Vagina (tissue), 2 donors: ENCODE data around the gene STX16.

ENCODE experiments used
- CTCF ChIP-seq, 3 experiments: fragments of 450-650 bp in 2 of 3; fragments of 200-600 bp in 1 of 3; sonication (generic) in 1 of 3; IDR thresholded peaks; one replicate each; pipeline ENCODE4 v1.5.1; 2017 to 2019; ENCODE audit warnings: antibody characterized with exemption in 3 of 3, mild to moderate bottlenecking in 2 of 3, moderate library complexity in 2 of 3
- POLR2A ChIP-seq, 2 donors: fragments of 450-650 bp; IDR thresholded peaks; one replicate each; pipeline ENCODE4 v1.6.1; 2017; ENCODE audit warnings: antibody characterized with exemption in 2 of 2, mild to moderate bottlenecking in 2 of 2, moderate library complexity in 2 of 2

GRCh38 chr20:58665606-58666005, 14.5 kb downstream of the STX16 start:
- TF ChIP-seq CTCF (IDR thresholded peaks at IDR 0.05) (no peak), POLR2A (IDR thresholded peaks at IDR 0.05) (no peak)
